ENCODE measurements around the gene FAM83D.

Gene FAM83D

DNA sequence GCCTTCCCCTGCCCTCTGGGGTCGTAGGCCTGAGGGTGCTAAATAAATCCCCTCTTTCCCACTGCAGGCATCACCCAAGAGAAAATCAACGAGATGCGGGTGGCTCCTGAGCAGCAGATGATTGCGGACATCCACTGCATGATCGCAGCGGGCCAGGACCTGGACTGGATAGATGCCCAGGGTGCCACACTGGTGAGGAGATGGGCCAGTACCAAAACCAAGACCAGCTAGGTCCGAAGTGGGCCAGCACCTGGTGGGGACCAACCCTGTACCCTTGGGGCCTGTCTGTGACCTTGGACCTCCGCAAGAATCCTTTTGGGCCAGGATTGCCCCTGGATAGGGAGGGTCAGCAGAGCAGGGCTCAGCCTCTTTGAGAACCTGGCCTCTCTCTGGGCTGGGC lies 23.6 kb upstream of the FAM83D start:
- TF ChIP-seq, protein P1, sequence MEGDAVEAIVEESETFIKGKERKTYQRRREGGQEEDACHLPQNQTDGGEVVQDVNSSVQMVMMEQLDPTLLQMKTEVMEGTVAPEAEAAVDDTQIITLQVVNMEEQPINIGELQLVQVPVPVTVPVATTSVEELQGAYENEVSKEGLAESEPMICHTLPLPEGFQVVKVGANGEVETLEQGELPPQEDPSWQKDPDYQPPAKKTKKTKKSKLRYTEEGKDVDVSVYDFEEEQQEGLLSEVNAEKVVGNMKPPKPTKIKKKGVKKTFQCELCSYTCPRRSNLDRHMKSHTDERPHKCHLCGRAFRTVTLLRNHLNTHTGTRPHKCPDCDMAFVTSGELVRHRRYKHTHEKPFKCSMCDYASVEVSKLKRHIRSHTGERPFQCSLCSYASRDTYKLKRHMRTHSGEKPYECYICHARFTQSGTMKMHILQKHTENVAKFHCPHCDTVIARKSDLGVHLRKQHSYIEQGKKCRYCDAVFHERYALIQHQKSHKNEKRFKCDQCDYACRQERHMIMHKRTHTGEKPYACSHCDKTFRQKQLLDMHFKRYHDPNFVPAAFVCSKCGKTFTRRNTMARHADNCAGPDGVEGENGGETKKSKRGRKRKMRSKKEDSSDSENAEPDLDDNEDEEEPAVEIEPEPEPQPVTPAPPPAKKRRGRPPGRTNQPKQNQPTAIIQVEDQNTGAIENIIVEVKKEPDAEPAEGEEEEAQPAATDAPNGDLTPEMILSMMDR (IDR thresholded peaks at IDR 0.05; ENCODE audit: control extremely low read depth, extremely low read depth, low read depth, missing control alignments): no peak
- no peak for DNase-seq (ENCODE audit: extremely low spot score)
- CTCF ChIA-PET: interaction anchor here (1.2 to 2.0 kb wide), 5 partner anchors 9 to 148 kb away, joined by 3 to 6 read pairs (median 4); no protein-coding TSS in a partner anchor
- POLR2A ChIA-PET: no interaction called here

DNA sequence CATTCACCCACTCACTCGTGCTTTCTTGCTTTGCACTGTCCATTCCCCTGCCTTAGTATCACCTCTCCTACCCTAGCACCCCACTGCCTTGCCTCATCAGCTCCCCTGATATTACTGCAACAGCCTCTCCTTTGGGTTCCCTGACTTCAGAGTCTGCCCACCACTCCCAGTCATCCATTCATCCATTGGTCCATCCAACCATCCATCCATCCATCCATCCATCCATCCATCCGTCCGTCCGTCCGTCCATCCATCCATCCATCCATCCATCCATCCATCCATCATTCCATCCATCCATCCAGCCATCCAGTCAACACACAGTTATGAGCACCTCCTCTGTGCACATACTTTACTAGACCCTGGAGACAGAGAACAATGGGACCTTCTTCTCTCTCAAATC lies 22.9 kb upstream of the FAM83D start:
- TF ChIP-seq, protein P1 (IDR thresholded peaks at IDR 0.05; ENCODE audit: control extremely low read depth, extremely low read depth, low read depth, missing control alignments): no peak
- no peak for DNase-seq (ENCODE audit: extremely low spot score)
- POLR2A ChIA-PET: interaction anchor here (0.5 kb wide), 1 partner anchor 86 kb away, joined by 3 read pairs; no protein-coding TSS in a partner anchor
- CTCF ChIA-PET: interaction anchor here (1.0 to 1.2 kb wide), 5 partner anchors 9 to 147 kb away, joined by 3 to 5 read pairs (median 3); no protein-coding TSS in a partner anchor

DNA sequence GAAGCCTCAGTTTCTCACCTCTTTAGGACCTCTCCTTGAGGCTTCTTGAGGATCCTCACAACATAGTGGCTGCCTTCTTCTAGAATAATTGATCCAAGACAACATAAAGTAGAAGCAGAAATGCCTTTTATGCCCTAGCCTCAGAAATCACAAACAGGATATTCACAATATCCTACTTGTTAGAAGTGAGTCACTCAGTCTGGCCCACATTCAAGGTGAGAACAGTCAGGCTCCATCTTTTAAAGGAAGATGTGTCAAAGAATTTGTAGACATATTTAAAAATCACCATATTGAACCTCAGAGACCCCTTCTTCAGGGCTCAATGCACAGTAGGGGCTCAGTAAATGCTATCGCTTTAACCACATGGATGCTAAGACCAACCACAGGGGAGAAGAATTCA lies 20.8 kb upstream of the FAM83D start:
- TF ChIP-seq, protein P1 (IDR thresholded peaks at IDR 0.05; ENCODE audit: control extremely low read depth, extremely low read depth, low read depth, missing control alignments): no peak
- ChIA-PET CTCF (interaction anchor here (0.7 to 3.0 kb wide), 8 partner anchors 12 to 175 kb away, joined by 3 to 19 read pairs (median 4); partner anchors contain the start of gene FAM83D), POLR2A (no interaction called here)
- no peak for DNase-seq (ENCODE audit: extremely low spot score)

DNA sequence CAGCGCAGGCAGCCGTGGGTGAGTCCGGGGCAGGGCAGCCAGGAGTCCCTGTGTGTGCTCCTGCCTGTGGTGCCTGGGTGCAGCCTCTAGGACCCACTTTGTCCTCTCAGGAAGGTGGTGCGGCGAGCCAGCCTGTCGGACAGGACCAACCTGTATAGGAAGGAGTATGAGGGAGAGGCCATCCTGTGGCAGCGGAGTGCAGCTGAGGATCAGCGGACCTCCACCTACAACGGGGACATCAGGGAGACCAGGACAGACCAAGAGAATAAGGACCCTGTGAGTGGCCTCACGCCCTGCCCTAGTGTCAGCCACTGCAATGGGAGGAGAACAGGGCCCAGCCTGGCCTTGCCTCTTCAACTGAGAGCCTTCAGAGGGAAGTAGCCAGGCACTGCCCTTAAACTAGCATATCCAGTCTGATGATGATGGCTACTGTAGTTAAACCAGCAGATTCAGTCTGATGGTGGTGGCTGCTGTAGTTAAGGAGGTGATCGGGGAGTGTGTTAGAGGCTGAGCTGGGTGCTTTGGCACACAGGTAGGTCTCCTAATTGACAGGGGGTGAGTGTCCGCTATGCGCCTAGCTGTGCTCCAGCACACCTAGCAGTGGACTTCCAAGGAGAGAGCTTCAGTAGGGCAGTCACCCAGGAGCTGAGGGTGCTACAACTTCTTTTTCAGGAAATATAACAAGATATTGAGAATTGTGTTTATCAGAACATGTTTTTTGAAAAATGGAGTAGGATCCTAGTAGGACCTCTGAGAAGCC lies 18.1 kb upstream of the FAM83D start:
- ChIA-PET CTCF (interaction anchor here (1.0 to 3.0 kb wide), 6 partner anchors 9 to 101 kb away, joined by 4 to 19 read pairs (median 5); partner anchors contain the start of gene FAM83D), POLR2A (no interaction called here)
- no peak for DNase-seq (ENCODE audit: extremely low spot score)
- TF ChIP-seq, protein P1 (IDR thresholded peaks at IDR 0.05; ENCODE audit: control extremely low read depth, extremely low read depth, low read depth, missing control alignments): no peak

DNA sequence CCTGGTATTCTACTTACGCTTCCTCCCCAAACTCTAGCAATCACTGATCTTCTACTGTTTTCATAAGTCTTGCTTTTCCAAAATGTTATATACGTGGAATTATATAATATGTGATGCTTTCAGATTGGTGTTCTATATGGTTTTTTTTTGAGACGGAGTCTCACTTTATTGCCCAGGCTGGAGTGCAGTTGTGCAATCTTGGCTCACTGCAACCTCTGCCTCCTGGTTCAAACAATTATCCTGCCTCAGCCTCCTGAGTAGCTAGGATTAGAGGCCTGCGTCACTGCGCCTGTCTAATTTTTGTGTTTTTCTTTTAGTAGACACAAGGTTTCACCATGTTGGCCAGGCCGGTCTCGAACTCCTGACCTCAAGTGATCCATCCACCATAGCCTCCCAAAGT lies 10.9 kb upstream of the FAM83D start:
- ChIA-PET CTCF (no interaction called here), POLR2A (no interaction called here)
- no peak for DNase-seq (ENCODE audit: extremely low spot score)
- TF ChIP-seq, protein P1 (IDR thresholded peaks at IDR 0.05; ENCODE audit: control extremely low read depth, extremely low read depth, low read depth, missing control alignments): no peak

DNA sequence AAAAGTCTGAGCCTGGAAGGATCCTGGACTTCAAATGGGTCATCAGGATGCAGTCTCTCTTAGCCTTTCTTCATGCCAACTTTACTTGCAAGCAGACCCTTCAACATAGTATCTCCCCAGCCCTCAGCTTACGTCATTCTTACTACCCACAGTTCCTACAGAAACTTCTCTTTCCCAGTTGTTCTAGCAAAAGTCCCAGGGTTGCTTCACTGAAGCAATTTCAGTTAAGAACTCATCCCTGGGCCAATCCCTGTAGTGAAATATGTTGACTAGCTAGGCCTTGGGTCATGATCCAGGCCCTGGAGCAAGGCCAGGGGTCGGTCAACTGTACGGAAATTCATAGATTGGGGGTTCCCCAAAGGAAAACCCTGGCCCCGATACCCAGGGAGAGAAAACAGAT lies 8.6 kb upstream of the FAM83D start:
- CTCF ChIA-PET: interaction anchor here (1.3 to 3.1 kb wide), 5 partner anchors 9 to 163 kb away, joined by 4 to 15 read pairs (median 9); partner anchors contain the start of gene FAM83D
- DNase-seq (ENCODE audit: extremely low spot score): no peak
- POLR2A ChIA-PET: no interaction called here
- TF ChIP-seq, protein P1 (IDR thresholded peaks at IDR 0.05; ENCODE audit: control extremely low read depth, extremely low read depth, low read depth, missing control alignments): no peak

Data from GM10248 (cell line).